ENCODE results near the gene PROKR1.
A peak's percentile ranks its signal among the peaks of the same experiment; 100 is the strongest.

The PROKR1 gene

GRCh38 chr2:68645523-68645922, 2.1 kb downstream of the PROKR1 start:
- in situ Hi-C loops (cut with HindIII; ENCODE audit: low pct_ligation_motif_present, low sequenced_read_pairs): no loop called here
- H3K27ac ChIP-seq: no peak overlapping the region
- H3K36me3 ChIP-seq (replicated peaks): no peaks in the 10 kb centered on the region
- no peak for TF ChIP-seq CTCF (IDR thresholded peaks at IDR 0.05; ENCODE audit: low read depth, low read length, missing control alignments)
- H3K4me3 ChIP-seq (ENCODE audit: low read depth, low read length): no peak overlapping the region
- peaks cover 52% of the 10 kb centered on the region for H3K27me3 ChIP-seq (replicated peaks)
- DNase-seq: no peak

DNA sequence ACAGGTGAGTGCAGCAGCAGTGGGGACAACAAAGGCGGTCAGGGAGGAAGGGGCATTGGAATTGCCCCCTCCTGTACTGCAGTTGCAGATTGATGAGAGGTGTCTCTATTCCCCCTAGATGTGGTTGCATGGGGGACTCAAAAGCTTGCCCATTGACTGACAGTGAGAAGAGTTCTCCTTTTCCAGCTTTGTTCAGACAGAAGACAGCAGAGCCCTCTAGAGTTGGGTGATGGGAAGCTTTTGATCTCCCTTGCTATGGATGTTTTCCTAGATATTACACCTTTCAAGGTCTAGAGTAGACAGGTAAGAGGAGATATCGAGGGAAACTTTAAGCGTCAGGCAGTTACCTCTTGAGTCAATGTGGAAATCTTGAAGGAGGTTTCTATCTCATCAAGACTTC, 2.9 kb downstream of the PROKR1 start:
- in situ Hi-C loops (cut with HindIII; ENCODE audit: low pct_ligation_motif_present, low sequenced_read_pairs): no loop called here
- DNase-seq: no peak

DNA sequence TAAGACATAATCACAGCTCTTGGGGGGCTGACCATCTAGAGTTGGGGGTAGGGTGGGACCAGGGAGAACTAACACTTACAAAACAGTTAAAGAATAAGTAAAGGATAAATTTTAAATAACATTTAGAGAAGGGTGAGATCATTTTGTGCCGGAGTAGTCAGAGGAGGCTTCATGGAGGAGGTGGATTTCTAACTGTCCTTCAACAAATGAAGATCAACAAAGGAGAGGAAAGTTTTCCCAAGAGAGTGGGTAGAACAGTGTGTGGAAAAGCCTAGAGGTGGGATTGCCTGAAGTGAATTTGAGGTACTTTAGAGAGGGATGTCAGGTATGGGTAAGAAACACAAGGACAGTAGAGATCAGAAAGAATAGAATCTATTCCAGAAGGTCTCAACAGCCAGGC, 7.3 kb downstream of the PROKR1 start:
- peaks cover 20% of the 10 kb centered on the region for H3K27me3 ChIP-seq (replicated peaks)
- DNase-seq: no peak
- TF ChIP-seq CTCF (IDR thresholded peaks at IDR 0.05; ENCODE audit: low read depth, low read length, missing control alignments): no peak

More for the DNA sequence above, 2.9 kb downstream of the PROKR1 start:
- Histone ChIP-seq H3K36me3 (replicated peaks) (no peaks in the 10 kb centered on the region), H3K27me3 (replicated peaks) (peaks cover 50% of the 10 kb centered on the region), H3K4me3 (ENCODE audit: low read depth, low read length) (no peak overlapping the region), H3K27ac (no peak overlapping the region)
- TF ChIP-seq CTCF (IDR thresholded peaks at IDR 0.05; ENCODE audit: low read depth, low read length, missing control alignments): peak; percentile 36

DNA sequence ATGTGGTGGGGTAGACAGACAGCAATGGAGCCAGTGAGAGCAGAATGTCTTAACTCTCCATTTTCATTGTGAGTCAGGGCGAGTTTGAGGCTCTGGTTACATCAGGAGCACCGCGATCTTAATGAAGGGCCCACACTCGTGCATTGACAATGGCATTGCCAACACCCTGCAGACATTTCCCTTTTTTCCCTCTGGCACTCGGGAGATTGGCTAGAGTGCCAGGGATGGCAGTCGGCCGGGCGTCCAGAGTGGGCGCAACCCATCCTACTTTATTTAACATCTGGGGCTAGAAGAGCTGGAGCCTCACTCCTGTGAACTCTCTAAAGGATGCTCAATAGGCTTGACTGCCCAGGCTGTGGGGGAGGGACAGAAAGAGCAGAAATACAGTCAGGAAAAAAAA, 9.7 kb downstream of the PROKR1 start:
- peaks cover 17% of the 10 kb centered on the region for H3K27me3 ChIP-seq (replicated peaks)
- no peak overlapping the region for H3K4me3 ChIP-seq (ENCODE audit: low read depth, low read length)
- H3K36me3 ChIP-seq (replicated peaks): no peaks in the 10 kb centered on the region
- in situ Hi-C loops (cut with HindIII; ENCODE audit: low pct_ligation_motif_present, low sequenced_read_pairs): no loop called here
- H3K27ac ChIP-seq: no peak overlapping the region
- DNase-seq: no peak
- TF ChIP-seq CTCF (IDR thresholded peaks at IDR 0.05; ENCODE audit: low read depth, low read length, missing control alignments): no peak

More for the DNA sequence above, 7.3 kb downstream of the PROKR1 start:
- Histone ChIP-seq H3K27ac (no peak overlapping the region), H3K4me3 (ENCODE audit: low read depth, low read length) (no peak overlapping the region), H3K36me3 (replicated peaks) (no peaks in the 10 kb centered on the region)
- in situ Hi-C loops (cut with HindIII; ENCODE audit: low pct_ligation_motif_present, low sequenced_read_pairs): no loop called here

DNA sequence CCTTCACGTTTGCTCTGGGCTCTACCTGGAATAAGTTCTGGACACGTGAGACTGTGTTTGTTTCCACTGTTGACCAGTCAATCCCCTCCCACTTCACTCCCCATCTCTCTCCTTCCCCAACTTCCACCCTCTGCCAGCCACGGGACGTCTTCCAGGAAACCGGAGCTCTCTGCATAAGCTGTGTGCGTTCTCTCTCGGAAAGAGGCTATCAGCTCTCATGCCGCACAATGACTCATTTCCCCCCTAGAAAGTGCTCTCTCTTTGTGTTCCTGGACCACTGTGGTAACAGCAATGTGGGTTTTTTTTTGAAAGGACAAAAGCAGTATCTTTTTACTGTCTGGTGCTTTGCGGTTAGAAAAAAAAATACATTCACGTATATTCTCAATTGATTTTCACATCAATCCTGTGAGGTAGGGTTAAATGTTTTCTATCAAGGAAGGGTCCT, 10.2 kb downstream of the PROKR1 start:
- Histone ChIP-seq H3K27ac (no peak overlapping the region), H3K4me3 (ENCODE audit: low read depth, low read length) (no peak overlapping the region), H3K36me3 (replicated peaks) (no peaks in the 10 kb centered on the region), H3K27me3 (replicated peaks) (peaks cover 14% of the 10 kb centered on the region)
- peak; percentile 85 for DNase-seq
- TF ChIP-seq CTCF (IDR thresholded peaks at IDR 0.05; ENCODE audit: low read depth, low read length, missing control alignments): no peak
- in situ Hi-C loops (cut with HindIII; ENCODE audit: low pct_ligation_motif_present, low sequenced_read_pairs): no loop called here

DNA sequence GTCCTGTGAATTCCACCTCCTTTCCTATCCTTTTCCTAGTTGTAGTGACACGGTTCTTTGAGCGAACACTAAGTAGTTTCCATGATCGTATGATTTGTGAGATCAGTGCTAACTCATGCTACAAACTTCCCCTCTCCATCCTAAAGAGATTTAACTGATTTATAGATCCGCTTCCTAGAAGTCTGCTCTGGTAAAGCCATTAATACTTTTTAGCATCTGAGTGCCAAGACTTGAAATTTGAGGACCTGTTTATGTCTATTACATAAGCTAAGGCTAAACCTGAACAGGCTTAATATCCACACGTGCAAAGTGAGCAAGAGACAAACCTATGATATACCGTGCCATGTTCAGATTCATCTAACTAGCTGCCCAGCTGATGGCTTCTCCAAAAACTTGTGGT, 14.9 kb downstream of the PROKR1 start:
- Histone ChIP-seq H3K36me3 (replicated peaks) (no peaks in the 10 kb centered on the region), H3K27me3 (replicated peaks) (peaks cover 12% of the 10 kb centered on the region), H3K4me3 (ENCODE audit: low read depth, low read length) (no peak overlapping the region), H3K27ac (no peak overlapping the region)
- in situ Hi-C loops (cut with HindIII; ENCODE audit: low pct_ligation_motif_present, low sequenced_read_pairs): no loop called here
- no peak for DNase-seq
- no peak for TF ChIP-seq CTCF (IDR thresholded peaks at IDR 0.05; ENCODE audit: low read depth, low read length, missing control alignments)
